Ramos (cell line): ENCODE data around the gene COPS9.

Experiments
- in situ Hi-C: fragments of 300-500 bp; cut with MboI; formaldehyde crosslinking; loops from one replicate; pipeline ENCODE4 v1.14.3; 2022; ENCODE audit warnings: low sequenced_read_pairs; ENCODE audit not compliant: unreplicated experiment

Gene COPS9

DNA sequence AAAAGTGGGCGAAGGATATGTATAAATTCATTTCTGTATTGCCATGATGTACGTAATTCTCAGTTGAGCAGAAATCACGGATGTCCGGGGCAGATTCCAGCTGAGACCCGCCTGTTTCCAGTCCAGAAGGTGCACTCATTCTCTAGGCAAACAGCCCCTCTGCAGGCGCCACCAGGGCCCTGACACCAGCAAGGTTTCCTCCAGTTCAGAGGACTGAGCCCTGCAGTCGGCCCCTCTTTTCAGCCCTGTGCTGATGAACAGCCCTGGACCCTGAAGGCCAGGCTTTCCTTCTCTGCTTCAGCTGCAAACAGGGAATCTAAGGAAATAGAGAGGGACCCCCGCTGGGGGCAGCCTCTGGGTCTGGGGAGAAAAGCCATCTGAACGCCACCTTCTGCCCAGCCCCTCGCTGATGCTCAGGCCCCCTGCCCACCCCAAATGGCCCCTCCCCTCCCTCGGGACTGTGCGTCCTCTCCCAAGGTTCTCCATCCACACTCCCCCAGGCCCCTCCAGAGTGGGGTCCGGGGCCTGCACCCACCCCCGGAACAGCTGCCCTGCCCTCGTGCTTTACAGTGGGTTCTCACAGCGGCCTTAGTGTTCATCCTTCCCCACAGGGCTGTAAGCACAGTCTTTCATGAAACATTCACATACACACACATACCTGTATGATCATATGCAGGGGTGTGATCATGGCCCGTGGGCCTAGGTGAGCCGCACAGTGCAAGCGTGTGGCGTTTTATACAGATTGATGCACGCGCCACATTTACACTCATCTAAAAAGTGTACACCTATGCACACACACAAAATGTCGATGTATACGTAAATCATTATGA, 12.1 kb downstream of the COPS9 start:
- in situ Hi-C loops = no loop called here

DNA sequence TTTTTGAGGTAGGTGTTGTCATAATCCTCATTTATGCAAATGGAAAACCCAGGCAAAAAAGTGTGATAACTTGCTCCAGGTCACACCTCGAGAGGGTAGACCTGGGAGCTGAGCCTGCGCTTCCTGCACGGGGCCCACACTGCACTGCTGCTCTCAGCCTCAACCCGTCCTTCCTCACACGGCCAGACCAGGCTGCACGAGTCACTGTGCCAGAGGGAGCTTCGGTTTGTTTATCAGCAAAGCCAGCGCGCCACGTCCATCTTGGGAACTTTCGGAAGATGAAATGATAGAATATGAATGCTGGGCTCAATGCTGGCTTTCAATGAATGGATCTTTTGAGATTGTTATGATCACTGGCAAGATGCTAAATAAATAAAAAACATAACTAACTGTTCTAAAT, 14.4 kb downstream of the COPS9 start:
- in situ Hi-C loops = no loop called here

DNA sequence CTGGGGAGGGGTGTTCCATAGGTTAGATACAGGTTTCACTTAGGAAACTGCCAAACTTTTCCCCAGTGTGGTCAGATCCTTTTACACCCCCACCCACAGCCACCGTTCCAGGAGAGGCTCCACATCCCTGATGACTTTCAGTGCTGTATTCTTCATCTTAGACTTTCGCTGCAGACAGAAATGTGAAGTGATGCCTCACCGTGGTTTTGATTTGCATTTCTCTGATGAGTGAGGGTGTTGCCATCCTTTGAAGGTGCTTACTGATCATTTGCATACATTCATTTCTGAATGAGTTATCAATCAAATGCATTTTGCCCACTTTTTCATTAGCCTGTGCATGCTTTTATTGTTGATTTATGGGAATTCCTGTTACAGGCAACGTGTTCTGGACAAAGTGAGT, 14.9 kb downstream of the COPS9 start:
- in situ Hi-C loops = no loop called here

DNA sequence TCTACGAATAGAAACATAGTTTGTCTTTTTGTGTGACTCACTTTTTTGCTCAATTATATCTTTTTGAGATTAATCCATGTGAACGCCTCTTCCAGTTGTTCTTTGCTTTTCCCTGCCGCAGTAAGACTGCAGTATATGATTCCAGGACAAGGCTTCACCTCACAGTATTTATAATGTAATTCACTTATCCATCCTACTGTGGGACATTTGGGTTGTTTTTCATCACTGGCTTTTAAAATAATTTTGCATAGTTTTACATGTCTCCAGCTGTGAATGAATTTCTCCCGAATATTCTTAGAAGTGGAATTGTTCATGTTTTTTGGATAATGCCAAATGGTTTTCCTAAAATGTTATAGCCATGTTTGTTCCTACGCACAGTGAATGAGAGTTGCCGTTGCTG, 21.9 kb downstream of the COPS9 start:
- in situ Hi-C loops = no loop called here

DNA sequence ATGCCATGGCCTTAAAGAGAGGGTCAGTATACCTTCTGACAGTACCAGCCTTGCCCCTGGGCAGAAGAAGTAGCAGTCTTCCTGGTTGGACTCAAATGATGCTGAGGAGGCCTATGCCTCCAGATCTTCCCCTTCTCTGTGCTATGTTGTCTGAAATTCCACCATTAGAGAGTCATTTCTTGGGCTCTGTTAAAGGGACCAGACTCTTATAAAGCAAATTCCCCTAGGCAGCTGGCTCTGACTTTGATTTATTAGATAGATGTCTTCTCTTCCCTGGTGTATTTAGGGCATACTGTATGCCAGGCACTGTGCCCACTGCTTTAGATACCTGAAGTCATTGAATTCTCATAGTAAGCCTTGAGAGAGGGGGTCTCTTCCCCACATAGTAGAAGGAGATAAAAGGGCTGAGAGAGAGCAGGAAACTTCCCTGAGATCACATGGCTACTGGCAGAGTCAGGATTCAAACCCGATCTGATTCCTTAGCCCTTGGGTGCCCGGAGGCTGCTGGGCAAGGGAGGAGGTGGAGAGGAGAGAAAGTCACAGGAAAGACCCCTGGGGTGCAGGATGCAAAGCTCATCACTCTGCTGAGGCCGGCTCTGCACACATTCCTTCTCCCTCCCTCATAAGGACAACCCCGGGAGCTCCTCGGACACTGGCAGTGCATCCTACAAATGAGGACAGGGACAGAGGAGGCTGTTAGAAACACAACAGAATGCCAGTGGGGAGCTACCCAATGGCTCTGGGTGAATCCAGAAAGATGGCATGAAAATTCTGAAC, 23.0 kb downstream of the COPS9 start:
- in situ Hi-C loops = no loop called here

DNA sequence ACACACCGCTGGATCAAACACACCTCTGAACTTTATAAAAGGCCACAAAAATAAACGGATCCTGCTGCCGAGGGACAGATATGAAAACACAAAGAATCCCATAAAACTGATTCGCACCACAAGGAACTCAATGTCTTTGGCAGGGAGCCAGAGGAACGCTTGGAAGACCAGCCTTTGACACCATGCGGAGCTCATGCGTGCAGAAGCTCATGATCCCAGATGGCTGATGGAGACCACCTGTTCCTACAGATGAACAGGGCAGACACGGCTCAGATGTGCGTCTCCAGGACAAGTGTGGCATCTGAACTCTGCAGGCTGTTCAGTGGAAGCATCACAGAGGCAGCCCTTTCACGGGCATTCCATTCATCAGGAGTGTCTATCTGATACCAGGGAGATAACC, 24.9 kb downstream of the COPS9 start:
- in situ Hi-C loops = no loop called here

DNA sequence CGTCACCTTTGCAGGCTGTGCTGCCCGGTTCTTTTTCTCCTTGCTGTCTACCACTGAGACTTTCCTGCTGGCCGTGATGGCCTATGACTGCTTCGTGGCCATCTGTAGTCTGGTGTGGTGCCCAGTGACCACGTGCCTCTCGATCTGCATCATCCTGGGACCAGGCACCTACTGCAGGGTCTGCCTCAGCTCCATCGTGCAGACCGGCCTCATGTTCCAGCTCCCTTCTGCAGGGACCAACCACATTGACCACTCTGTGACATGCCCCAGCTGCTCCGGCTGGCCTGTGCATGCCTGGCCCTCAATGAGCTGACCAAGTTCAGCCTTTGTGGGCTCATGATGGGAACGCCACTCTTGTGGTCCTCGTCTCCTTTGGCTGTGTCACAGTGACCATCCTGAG, 26.7 kb downstream of the COPS9 start:
- in situ Hi-C loops = no loop called here

DNA sequence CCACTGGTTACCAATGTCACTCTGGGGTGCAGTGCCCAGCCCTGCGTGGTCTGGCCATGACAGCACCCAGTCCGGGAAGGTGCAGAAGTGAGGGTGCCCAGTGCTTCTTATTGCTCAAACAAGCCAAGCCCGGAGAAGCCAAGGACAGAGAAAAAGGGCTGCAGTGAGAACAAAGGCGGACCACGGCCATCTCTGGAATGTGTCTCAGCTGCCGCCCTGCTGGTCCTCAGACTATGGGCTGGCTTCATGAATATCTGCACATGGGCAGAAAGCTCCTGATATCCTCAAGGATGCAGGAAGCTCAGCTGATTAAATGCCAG, 28.7 kb downstream of the COPS9 start:
- in situ Hi-C loops = no loop called here

DNA sequence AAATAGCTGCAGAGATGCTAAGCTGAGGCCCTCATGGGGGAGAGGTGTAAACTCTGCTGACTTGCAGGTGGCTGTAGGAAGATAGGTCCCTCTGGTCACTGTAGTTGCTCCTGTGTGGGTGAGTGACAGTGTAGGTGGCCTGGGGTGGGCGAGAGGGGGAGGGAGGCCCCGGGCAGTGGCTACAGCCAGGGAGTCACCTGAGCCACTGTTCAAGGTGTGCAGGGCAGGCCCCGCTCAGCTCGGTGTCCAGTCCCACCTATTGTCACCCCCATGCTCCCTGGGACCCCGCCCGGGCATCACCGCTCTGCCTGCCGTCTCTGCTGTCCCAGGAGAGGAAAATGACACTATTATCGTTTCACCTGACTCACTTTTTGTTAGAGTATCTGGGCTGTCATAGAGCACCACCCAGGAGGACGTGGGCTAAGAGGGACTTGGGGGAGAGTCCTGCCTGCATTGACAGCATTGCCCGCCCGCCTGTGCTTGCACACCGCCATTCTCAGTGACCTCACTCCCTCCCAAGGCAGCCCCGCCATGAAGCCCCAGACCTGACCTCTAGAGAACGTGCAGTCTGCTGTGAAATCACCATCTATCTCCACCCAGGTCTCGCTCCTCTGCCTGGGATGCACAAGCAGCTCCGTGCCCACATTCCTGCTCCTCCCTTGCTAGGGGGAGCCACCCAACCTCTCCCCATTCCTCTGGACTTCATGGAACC, 29.2 kb downstream of the COPS9 start:
- in situ Hi-C loops = no loop called here

DNA sequence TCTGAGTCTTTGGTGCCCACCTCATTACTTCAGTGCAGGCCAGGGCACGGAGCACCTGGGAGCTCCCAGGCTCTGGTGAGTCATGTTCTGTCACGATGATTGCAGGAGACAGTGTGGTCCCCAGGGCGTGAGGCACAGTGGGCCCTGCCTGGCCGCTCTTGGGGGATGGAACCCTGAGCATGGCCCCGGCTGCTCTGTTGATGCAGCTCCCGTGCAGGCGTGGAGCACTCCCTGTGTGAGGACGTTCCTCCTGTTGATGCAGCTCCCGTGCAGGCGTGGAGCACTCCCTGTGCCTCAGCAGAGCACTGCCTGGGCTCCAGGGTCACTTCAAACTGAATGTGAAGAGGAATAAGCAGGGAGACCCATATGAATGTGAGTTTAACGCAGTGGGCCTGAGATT, 30.1 kb downstream of the COPS9 start:
- in situ Hi-C loops = no loop called here

DNA sequence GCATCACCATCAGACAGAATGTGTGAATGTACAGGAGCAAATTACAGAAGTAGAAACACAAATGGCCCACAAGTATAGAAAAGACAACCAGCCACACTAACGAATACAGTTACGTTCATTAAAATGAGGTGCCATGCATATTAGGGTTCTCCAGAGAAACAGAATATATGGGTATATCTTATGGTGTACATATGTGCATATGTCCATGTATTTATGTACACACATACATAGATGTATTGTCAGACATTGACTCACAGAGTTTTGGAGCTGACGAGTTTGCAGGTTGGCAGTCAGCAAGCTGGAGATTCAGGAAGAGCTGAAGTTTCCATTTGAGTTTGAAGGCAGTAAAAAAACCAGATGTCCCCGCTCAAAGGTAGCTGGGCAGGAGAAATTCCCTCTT, 33.0 kb downstream of the COPS9 start:
- in situ Hi-C loops = no loop called here

DNA sequence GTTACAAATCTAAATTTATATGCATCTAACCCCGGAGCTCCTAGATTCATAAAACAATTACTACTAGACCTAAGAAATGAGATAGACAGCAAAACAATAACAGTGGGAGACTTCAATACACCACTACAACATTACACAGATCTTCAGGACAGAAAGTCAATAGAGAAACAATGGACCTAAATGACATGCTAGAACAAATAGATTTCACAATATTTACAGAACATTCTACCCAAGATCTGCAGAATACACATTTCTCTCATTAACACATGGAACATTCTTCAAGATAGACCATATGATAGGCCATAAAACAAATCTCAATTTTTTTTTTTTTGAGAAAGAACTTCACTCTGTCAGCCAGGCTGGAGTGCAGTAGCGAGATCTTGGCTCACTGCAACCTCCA, 37.8 kb downstream of the COPS9 start:
- in situ Hi-C loops = no loop called here

DNA sequence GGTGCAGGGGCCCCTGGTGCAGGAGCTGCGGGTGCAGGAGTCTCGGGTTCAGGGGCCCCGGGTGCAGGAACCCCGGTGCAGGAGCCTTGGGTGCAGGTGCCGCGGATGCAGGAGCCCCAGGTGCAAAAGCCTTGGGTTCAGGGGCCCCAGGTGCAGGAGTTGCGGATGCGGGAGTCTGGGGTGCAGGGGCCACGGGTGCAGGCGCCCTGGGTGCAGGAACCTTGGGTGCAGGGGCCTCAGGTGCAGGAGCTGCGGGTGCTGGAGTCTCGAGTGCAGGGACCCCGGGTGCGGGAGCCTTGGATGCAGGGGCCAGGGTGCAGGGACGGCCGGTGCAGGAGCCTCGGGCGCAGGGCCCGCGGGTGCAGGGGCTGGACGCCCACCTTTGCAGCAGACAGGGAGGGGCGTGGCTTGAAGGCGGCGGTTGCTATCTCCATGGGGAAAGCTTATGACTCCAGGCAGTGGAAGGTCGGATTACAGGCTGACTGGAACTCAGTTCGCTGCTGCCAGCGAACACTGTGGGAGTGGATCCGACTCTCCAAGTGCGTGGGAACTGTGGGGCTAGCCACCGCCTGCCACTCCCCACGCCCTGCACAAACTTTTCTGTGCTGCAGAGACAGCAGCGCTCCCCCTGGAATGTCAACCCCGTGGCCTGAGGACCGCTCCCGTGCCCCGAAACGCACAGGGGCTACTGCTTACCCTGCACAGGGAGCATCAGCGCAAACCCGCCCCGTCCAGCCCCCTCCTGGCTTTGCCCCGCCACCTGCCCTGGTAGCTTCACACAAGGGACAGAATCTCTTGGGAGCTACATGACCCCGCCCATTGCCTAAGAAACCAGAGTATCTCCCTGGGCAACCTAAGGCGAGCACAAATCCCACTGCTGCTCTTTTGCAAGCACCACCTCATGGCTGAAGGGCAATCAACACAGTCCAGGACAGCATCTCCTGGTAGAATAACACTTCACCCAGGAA, 40.3 kb downstream of the COPS9 start:
- in situ Hi-C loops = no loop called here

DNA sequence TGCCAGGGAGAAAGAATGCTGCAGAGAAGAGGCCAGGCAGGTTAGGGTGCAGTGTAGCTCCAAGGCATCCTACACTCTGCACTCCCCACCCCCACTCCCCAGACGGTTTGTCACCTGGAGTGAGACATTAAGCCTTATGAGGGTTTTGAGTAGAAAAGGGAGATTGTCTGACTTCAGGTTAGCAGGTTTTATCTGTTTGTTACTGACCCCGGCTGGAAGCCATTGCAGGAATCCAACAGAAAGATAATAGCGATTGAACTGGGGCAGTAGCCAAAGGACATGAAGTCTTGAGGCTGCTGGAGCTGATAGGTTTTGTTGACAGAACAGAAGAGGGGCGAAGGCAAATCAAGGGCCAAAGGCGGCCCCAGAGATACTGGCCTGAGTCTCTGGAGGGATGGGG, 46.8 kb downstream of the COPS9 start:
- in situ Hi-C loops = no loop called here

DNA sequence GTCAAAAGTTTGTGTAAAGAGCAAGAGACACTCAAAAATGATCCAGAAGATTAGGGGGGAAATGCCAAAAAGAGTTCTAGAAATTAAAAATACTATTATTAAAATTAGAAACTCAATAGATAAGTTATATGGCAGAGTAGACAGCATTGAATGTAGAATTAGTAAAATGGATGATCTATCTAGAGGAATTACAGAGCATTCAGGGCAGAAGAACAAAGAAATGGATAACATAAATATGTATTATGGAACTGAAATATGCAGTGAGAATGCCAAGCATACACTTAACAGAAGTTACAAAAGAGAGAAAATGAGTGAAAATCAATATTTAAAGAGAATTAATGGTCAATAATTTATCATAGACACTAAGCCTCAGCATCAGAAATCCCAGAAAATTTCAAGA, 49.5 kb downstream of the COPS9 start:
- in situ Hi-C loops = no loop called here
